PC-3 (cell line): ENCODE data around the gene RBMS3. TPM values are rescaled to one million over a fixed set of nuclear protein-coding genes. Genes with fewer than 3 reads are reported as not detected.

ENCODE experiments used
- ATAC-seq: fragments of 200-7000 bp; cut with Tn5 transposase; 2 replicates; pipeline ENCODE4 v1.9.1; 2020; ENCODE audit warnings: mild to moderate bottlenecking, moderate library complexity
- BruUV-seq: library from RNA; stranded (reverse); fragments of 400-500 nt; replicated peaks from 2 replicates; lab custom pipeline; 2021; lab: Mats Ljungman, UMichigan
- CTCF ChIA-PET: fragments of 300-600 bp; sonication (Branson Sonifier 250); formaldehyde crosslinking; loops from one replicate; lab custom pipeline; 2022; ENCODE audit warnings: antibody characterized with exemption; lab: Charles Lee
- POLR2A ChIA-PET: fragments of 300-600 bp; sonication (Branson Sonifier 250); formaldehyde crosslinking; loops from one replicate; lab custom pipeline; 2022; ENCODE audit warnings: antibody characterized with exemption; ENCODE audit not compliant: unreplicated experiment; lab: Charles Lee
- DNase-seq: peaks from one replicate; pipeline ENCODE4 v3.0.0-alpha.2; 2015
- H2AFZ ChIP-seq: fragments of 300-600 bp; sonication (generic); 2 replicates; pipeline ENCODE4 v1.6.0; 2016; ENCODE audit warnings: antibody characterized with exemption, low read length
- H3F3A ChIP-seq: fragments of 300-600 bp; sonication (generic); one replicate; pipeline ENCODE4 v1.6.0; 2017; ENCODE audit warnings: antibody characterized with exemption, low read length, control low read depth, mild to moderate bottlenecking; ENCODE audit not compliant: unreplicated experiment
- H3K27ac ChIP-seq: fragments of 300-600 bp; sonication (generic); 2 replicates; pipeline ENCODE4 v1.5.1; 2016; ENCODE audit warnings: mild to moderate bottlenecking, low read length
- H3K27me3 ChIP-seq: fragments of 300-600 bp; sonication (generic); 2 replicates; pipeline ENCODE4 v1.6.1; 2016; ENCODE audit warnings: low read length, mixed read lengths
- H3K36me3 ChIP-seq: fragments of 300-600 bp; sonication (generic); 2 replicates; pipeline ENCODE4 v1.6.1; 2016; ENCODE audit warnings: low read depth, mixed run types, low read length, mixed read lengths
- H3K4me1 ChIP-seq: fragments of 300-600 bp; sonication (generic); 2 replicates; pipeline ENCODE4 v1.5.1; 2016; ENCODE audit warnings: low read length; ENCODE audit not compliant: insufficient read depth
- H3K4me2 ChIP-seq: fragments of 300-600 bp; sonication (generic); 2 replicates; pipeline ENCODE4 v1.6.0; 2016; ENCODE audit warnings: low read length
- H3K4me3 ChIP-seq: fragments of 300-600 bp; sonication (generic); 2 replicates; pipeline ENCODE4 v1.5.1; 2016; ENCODE audit warnings: mild to moderate bottlenecking, low read length, mixed read lengths
- H3K79me2 ChIP-seq: fragments of 300-600 bp; sonication (generic); 2 replicates; pipeline ENCODE4 v1.6.1; 2017; ENCODE audit warnings: low read length, mixed read lengths
- H3K9ac ChIP-seq: fragments of 300-600 bp; sonication (generic); 2 replicates; pipeline ENCODE4 v1.6.0; 2016; ENCODE audit warnings: mild to moderate bottlenecking, low read length
- H3K9me2 ChIP-seq: fragments of 300-600 bp; sonication (generic); replicated peaks from 2 replicates; pipeline ENCODE4 v1.6.1; 2016; ENCODE audit warnings: mixed run types, low read length, mixed read lengths
- H3K9me3 ChIP-seq: fragments of 300-600 bp; sonication (generic); 2 replicates; pipeline ENCODE4 v1.6.1; 2016; ENCODE audit warnings: low read length, mixed read lengths
- H4K20me1 ChIP-seq: fragments of 300-600 bp; sonication (generic); 2 replicates; pipeline ENCODE4 v1.6.1; 2016; ENCODE audit warnings: low read length, mixed read lengths
- EZH2 ChIP-seq: fragments of 300-600 bp; sonication (generic); IDR thresholded peaks from one replicate; pipeline ENCODE4 v1.6.1; 2017; ENCODE audit warnings: antibody characterized with exemption, mild to moderate bottlenecking, low read length; ENCODE audit not compliant: unreplicated experiment
- EZH2phosphoT487 ChIP-seq: fragments of 300-600 bp; sonication (generic); IDR thresholded peaks from 2 replicates; pipeline ENCODE4 v1.6.1; 2018; ENCODE audit warnings: mild to moderate bottlenecking, antibody characterized with exemption, low read length, borderline replicate concordance
- intact Hi-C: fragments of 100-400 bp; cut with micrococcal nuclease; formaldehyde crosslinking; loops from 2 replicates; pipeline ENCODE4 v1.9.0; 2023
- total RNA-seq: library from RNA; depleted of rRNA; stranded (reverse); fragments of >200 nt; gene quantifications from 2 replicates; pipeline ENCODE4 v1.2.3, GENCODE V29; 2014
- TF ChIP-seq, protein P1 (sequence below): fragments of 300-600 bp; sonication (generic); conservative IDR thresholded peaks from 2 replicates; pipeline ENCODE4 v1.5.1; 2017; ENCODE audit warnings: antibody characterized with exemption, low read depth, mild to moderate bottlenecking, low read length

RBMS3 gene
- total RNA-seq, 1 experiment from 2014 or later = 5.4 TPM

DNA sequence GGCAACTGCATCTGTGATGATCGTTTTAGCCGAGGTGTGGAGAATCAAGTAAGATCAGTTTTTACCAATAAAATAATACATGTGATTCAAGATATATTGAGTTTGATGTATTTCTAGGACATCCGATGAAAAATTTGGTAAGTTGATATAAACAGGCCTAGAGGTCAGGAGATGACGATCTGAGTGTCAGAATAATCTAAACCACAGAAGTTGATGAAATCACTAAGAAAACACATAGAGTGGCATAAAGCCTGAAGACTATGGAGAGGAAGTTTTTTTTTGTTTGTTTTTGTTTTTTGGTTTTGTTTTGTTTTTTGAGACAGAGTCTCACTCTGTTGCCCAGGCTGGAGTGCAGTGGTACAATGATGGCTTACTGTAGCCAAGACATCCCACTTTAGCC is 235.3 kb downstream of the RBMS3 start:
- Histone ChIP-seq H3K36me3 (no peaks in the 10 kb centered on the region), H3K79me2 (no peaks in the 10 kb centered on the region), H3K4me1 (peaks cover 20% of the 10 kb centered on the region), H3K27me3 (no peaks in the 10 kb centered on the region), H3K27ac (no peak overlapping the region), H3K9me3 (no peaks in the 10 kb centered on the region), H3K4me3 (no peak overlapping the region), H3K9me2 (no peaks in the 10 kb centered on the region), H3K9ac (no peak overlapping the region), H4K20me1 (no peaks in the 10 kb centered on the region), H2AFZ (no peak overlapping the region), H3F3A (no peaks in the 10 kb centered on the region), H3K4me2 (no peak overlapping the region)
- ChIA-PET POLR2A (no interaction called here), CTCF (no interaction called here)
- no TSS peak for BruUV-seq
- no peak for ATAC-seq
- TF ChIP-seq EZH2 = no peak
- no peak for TF ChIP-seq EZH2phosphoT487
- TF ChIP-seq, protein P1, sequence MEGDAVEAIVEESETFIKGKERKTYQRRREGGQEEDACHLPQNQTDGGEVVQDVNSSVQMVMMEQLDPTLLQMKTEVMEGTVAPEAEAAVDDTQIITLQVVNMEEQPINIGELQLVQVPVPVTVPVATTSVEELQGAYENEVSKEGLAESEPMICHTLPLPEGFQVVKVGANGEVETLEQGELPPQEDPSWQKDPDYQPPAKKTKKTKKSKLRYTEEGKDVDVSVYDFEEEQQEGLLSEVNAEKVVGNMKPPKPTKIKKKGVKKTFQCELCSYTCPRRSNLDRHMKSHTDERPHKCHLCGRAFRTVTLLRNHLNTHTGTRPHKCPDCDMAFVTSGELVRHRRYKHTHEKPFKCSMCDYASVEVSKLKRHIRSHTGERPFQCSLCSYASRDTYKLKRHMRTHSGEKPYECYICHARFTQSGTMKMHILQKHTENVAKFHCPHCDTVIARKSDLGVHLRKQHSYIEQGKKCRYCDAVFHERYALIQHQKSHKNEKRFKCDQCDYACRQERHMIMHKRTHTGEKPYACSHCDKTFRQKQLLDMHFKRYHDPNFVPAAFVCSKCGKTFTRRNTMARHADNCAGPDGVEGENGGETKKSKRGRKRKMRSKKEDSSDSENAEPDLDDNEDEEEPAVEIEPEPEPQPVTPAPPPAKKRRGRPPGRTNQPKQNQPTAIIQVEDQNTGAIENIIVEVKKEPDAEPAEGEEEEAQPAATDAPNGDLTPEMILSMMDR = no peak
- DNase-seq = no peak
- intact Hi-C loops = no loop called here

DNA sequence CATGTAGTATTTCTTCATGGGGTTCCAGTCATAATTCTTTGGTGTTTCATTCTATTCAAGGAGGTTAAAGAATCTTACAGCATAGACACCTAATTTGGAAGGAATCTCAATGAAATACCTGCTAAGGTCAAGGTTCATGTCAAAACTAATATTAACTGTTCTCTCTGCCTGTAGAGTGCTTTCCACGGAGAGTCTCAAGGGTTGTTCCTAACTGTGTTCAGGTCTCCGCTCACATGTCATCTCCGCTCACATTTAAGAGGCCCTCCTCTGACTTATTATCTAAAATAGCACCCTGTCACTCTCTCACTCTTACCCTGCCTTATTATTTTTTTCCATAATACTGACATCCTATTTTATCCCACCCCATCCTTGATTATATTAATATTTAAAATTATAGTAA is 239.9 kb downstream of the RBMS3 start:
- BruUV-seq = no TSS peak
- ATAC-seq (no peak), DNase-seq (no peak)
- H4K20me1 ChIP-seq = no peaks in the 10 kb centered on the region
- peaks cover 3% of the 10 kb centered on the region for H3F3A ChIP-seq
- no peaks in the 10 kb centered on the region for H3K79me2 ChIP-seq
- intact Hi-C loops = no loop called here
- no peak overlapping the region for H3K9ac ChIP-seq
- peaks cover 14% of the 10 kb centered on the region for H3K4me1 ChIP-seq
- no peaks in the 10 kb centered on the region for H3K9me3 ChIP-seq
- no peak for TF ChIP-seq EZH2
- TF ChIP-seq EZH2phosphoT487 = no peak
- TF ChIP-seq, protein P1 = no peak
- H3K9me2 ChIP-seq = no peaks in the 10 kb centered on the region
- H3K27me3 ChIP-seq = no peaks in the 10 kb centered on the region
- ChIA-PET CTCF (no interaction called here), POLR2A (no interaction called here)
- H3K4me2 ChIP-seq = no peak overlapping the region
- no peak overlapping the region for H2AFZ ChIP-seq
- H3K4me3 ChIP-seq = no peak overlapping the region
- no peaks in the 10 kb centered on the region for H3K36me3 ChIP-seq
- H3K27ac ChIP-seq = no peak overlapping the region

DNA sequence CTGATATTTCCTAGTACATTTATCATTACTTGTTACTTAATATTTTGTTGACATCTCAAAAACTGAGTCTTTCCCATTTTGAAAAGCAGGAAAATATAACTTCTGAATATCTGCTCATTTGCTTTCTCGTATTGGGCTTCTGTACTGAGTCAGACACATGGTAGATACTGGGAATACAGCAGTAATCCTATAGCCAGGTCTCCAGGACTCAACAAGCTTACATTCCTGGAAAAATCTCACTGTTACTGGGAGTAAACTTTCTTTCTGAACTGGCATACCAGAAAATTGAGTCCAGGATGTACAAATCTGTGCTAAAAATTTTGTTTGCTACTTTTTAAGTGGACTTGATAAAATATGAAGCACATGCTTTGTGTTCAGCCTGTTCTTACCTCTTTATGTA is 240.4 kb downstream of the RBMS3 start:
- H3K9me3 ChIP-seq = no peaks in the 10 kb centered on the region
- ChIA-PET POLR2A (no interaction called here), CTCF (no interaction called here)
- no peak overlapping the region for H2AFZ ChIP-seq
- no peak overlapping the region for H3K4me2 ChIP-seq
- H3K79me2 ChIP-seq = no peaks in the 10 kb centered on the region
- BruUV-seq = no TSS peak
- peaks cover 12% of the 10 kb centered on the region; the same call in 1 of the 2 replicates for H3K4me1 ChIP-seq
- H3F3A ChIP-seq = peaks cover 3% of the 10 kb centered on the region
- no peaks in the 10 kb centered on the region for H3K9me2 ChIP-seq
- H4K20me1 ChIP-seq = no peaks in the 10 kb centered on the region
- ATAC-seq = no peak
- TF ChIP-seq EZH2phosphoT487 (no peak), EZH2 (no peak)
- TF ChIP-seq, protein P1 = no peak
- no peaks in the 10 kb centered on the region for H3K36me3 ChIP-seq
- no peak overlapping the region for H3K4me3 ChIP-seq
- no peak for DNase-seq
- H3K27ac ChIP-seq = no peak overlapping the region
- H3K27me3 ChIP-seq = no peaks in the 10 kb centered on the region
- H3K9ac ChIP-seq = no peak overlapping the region
- intact Hi-C loops = no loop called here
